T-cell (primary cell): ENCODE data around the gene IWS1. TPM values are rescaled to one million over a fixed set of nuclear protein-coding genes. Genes with fewer than 3 reads are reported as not detected.
A peak's percentile ranks its signal among the peaks of the same experiment; 100 is the strongest.
"Not testable (repeated sequence)": the region's sequence is repeated elsewhere in the genome, so short reads cannot be mapped to it uniquely, and the experiment has no call there.

Experiments
- ATAC-seq, 4 experiments: fragments of 200-7000 bp in 3 of 4; fragments of 150-1000 bp in 1 of 4; cut with Tn5 transposase; replicated peaks in 1 of 4; 1 replicate in 3 of 4; 2 replicates in 1 of 4; pipeline ENCODE4 v1.10.0; 2021; ENCODE audit warnings: moderate library complexity in 3 of 4, mild to moderate bottlenecking in 2 of 4, moderate number of reproducible peaks in 1 of 4
- CTCF ChIA-PET, 2 donors: fragments of 300-600 bp; sonication (Branson Sonifier 250); formaldehyde crosslinking; loops; one replicate each; lab custom pipeline; 2022; ENCODE audit warnings: antibody characterized with exemption in 2 of 2; lab: Charles Lee
- POLR2A ChIA-PET, 2 donors: fragments of 300-600 bp; sonication (Branson Sonifier 250); formaldehyde crosslinking; loops; one replicate each; lab custom pipeline; 2022; ENCODE audit warnings: antibody characterized with exemption in 2 of 2; lab: Charles Lee
- DNase-seq, 35 experiments: peaks; one replicate each; pipeline versions ENCODE4 v3.0.0 to v3.0.0-alpha.2; 2013 to 2023
- H3K27ac ChIP-seq: one replicate; pipeline ENCODE4 v1.5.1; 2013; ENCODE audit warnings: low read length
- H3K27me3 ChIP-seq, 2 experiments: replicated peaks in 1 of 2; 1 replicate in 1 of 2; 2 replicates in 1 of 2; pipeline versions ENCODE4 v1.6.1 to v1.7.0; 2013; ENCODE audit warnings: low read length in 1 of 2, mixed read lengths in 1 of 2; ENCODE audit not compliant: control insufficient read depth in 2 of 2, insufficient read depth in 2 of 2; ENCODE audit errors: extremely low read depth in 1 of 2
- H3K36me3 ChIP-seq, 2 donors: 1 replicate in 1 of 2; 2 replicates in 1 of 2; pipeline versions ENCODE4 v1.6.1 to v1.7.0; 2013; ENCODE audit warnings: low read length in 1 of 2; ENCODE audit not compliant: control insufficient read depth in 2 of 2, insufficient read depth in 1 of 2; ENCODE audit errors: extremely low read depth in 1 of 2
- H3K4me1 ChIP-seq, 2 experiments: 1 replicate in 1 of 2; 2 replicates in 1 of 2; pipeline versions ENCODE4 v1.6.1 to v1.7.0; 2013; ENCODE audit warnings: low read length in 2 of 2, mixed read lengths in 1 of 2; ENCODE audit not compliant: insufficient read depth in 2 of 2, control insufficient read depth in 1 of 2; ENCODE audit errors: extremely low read depth in 1 of 2
- H3K4me3 ChIP-seq, 2 donors: 1 replicate in 1 of 2; 2 replicates in 1 of 2; pipeline versions ENCODE4 v1.5.1 to v1.7.0; 2013; ENCODE audit warnings: mild to moderate bottlenecking in 2 of 2, low read length in 1 of 2, moderate library complexity in 1 of 2; ENCODE audit not compliant: control insufficient read depth in 1 of 2; ENCODE audit errors: extremely low read depth in 1 of 2
- H3K9me3 ChIP-seq: 2 replicates; pipeline ENCODE4 v1.7.0; 2013
- H3K27ac Mint-ChIP-seq, 2 donors: one replicate each; pipeline ENCODE4 v1.8.0; 2020 to 2021; ENCODE audit warnings: mild to moderate bottlenecking in 2 of 2, mixed read lengths in 2 of 2
- H3K27me3 Mint-ChIP-seq, 2 donors: one replicate each; pipeline ENCODE4 v1.8.0; 2021 to 2022; ENCODE audit warnings: mixed read lengths in 2 of 2
- H3K36me3 Mint-ChIP-seq: one replicate; pipeline ENCODE4 v1.8.0; 2021; ENCODE audit warnings: mixed read lengths
- H3K4me1 Mint-ChIP-seq, 3 donors: one replicate each; pipeline ENCODE4 v1.8.0; 2020 to 2022; ENCODE audit warnings: mixed read lengths in 3 of 3, mild to moderate bottlenecking in 1 of 3
- H3K4me3 Mint-ChIP-seq, 3 donors: one replicate each; pipeline ENCODE4 v1.8.0; 2020 to 2022; ENCODE audit warnings: mild to moderate bottlenecking in 3 of 3, mixed read lengths in 3 of 3, moderate library complexity in 3 of 3
- H3K9me3 Mint-ChIP-seq, 3 donors: one replicate each; pipeline ENCODE4 v1.8.0; 2020 to 2022; ENCODE audit warnings: mixed read lengths in 3 of 3
- WGBS: methylation state at CpG from one replicate; pipeline ENCODE4 v1.1.5; 2013; ENCODE audit warnings: missing lambda C conversion rate; ENCODE audit not compliant: insufficient coverage; 5-methylcytosine and 5-hydroxymethylcytosine counted together
- total RNA-seq, 35 experiments: library from RNA in 6 of 35; stranded (reverse) in 6 of 35; fragments of 120-200 nt in 1 of 35; gene quantifications; one replicate each; pipeline versions ENCODE4 v1.2.1 to v1.2.4 and lab custom pipeline; 2013 to 2026

IWS1 gene
- total RNA-seq, 5 donors from 2014 or later (not counting 1 experiment from before 2014, with no cell fraction given) = 20.8 to 47.1 (median 42.6) TPM

DNA sequence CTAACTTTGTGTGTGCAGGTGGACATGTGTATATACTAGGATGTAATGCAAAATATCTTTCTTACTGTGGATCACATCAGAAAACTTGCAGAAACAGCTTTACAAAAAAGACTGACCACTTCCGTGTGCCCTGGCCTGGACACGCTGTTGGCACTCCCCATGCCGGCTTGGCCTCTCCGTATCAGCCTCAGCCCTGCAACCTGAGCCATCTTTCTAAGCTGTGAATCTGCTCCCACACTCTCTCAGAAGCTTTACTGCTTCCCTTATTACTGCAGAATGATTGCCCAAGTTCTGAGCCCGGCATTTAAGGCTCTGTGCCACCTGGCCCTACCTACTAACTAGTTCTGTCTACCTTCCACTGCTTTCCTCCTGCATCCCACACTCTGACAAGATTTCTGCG, 47.0 kb upstream of the IWS1 start:
- H3K4me1 Mint-ChIP-seq = peaks cover 14 to 23% (median 20%) of the 10 kb centered on the region in 3 donors

DNA sequence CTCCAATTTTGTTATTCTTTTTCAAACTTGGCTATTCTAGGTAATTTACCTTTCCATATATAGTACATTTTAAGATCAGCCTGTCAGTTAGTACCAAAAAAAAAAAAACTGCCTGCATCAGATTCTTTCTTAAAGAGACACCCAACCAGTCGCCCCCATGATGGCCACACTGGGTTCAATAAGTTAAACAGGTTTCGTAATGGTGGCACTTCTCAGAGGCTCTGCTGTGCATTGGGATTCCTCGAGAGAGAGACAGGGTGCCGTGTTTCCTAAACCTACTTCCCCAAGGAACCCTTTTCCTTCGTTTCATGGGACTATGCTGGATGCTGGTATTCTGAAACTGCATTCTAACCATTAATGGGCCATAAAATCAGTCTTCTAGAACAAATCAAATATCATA, 46.6 kb upstream of the IWS1 start:
- Mint-ChIP-seq H3K9me3 (no peaks in the 10 kb centered on the region), H3K27me3 (no peaks in the 10 kb centered on the region), H3K4me3 (no peak overlapping the region), H3K36me3 (no peaks in the 10 kb centered on the region), H3K27ac (no peak overlapping the region), H3K4me1 (peaks cover 14 to 20% (median 20%) of the 10 kb centered on the region in 3 donors)
- POLR2A ChIA-PET = interaction anchor here in 1 of 2 donors (0.6 kb wide), 1 partner anchor 656 kb away, joined by 4 read pairs; no protein-coding TSS in a partner anchor
- Histone ChIP-seq H3K27ac (no peak overlapping the region), H3K27me3 (peaks cover 0 to 17% of the 10 kb centered on the region in 2 experiments), H3K4me1 (peaks cover 7 to 12% of the 10 kb centered on the region in 2 experiments), H3K4me3 (no peak overlapping the region), H3K36me3 (no peaks in the 10 kb centered on the region), H3K9me3 (no peaks in the 10 kb centered on the region)
- DNase-seq (no peak), ATAC-seq (no peak)
- CTCF ChIA-PET = no interaction called here
- 65% methylated on average over 2 of the region's 5 CpGs for WGBS

More for the DNA sequence above, 47.0 kb upstream of the IWS1 start:
- peaks cover 0 to 20% of the 10 kb centered on the region in 2 experiments for H3K27me3 ChIP-seq
- peaks cover 7 to 12% of the 10 kb centered on the region in 2 experiments for H3K4me1 ChIP-seq
- ChIA-PET CTCF (no interaction called here), POLR2A (interaction anchor here in 1 of 2 donors (0.6 kb wide), 1 partner anchor 655 kb away, joined by 4 read pairs; no protein-coding TSS in a partner anchor)
- ATAC-seq (no peak), DNase-seq (no peak)
- no peak overlapping the region for H3K4me3 ChIP-seq
- Mint-ChIP-seq H3K27ac (no peak overlapping the region), H3K4me3 (no peak overlapping the region), H3K36me3 (no peaks in the 10 kb centered on the region), H3K27me3 (no peaks in the 10 kb centered on the region), H3K9me3 (no peaks in the 10 kb centered on the region)
- no peaks in the 10 kb centered on the region for H3K9me3 ChIP-seq
- no peak overlapping the region for H3K27ac ChIP-seq
- 91% methylated on average over 6 of the region's 6 CpGs for WGBS
- no peaks in the 10 kb centered on the region for H3K36me3 ChIP-seq

DNA sequence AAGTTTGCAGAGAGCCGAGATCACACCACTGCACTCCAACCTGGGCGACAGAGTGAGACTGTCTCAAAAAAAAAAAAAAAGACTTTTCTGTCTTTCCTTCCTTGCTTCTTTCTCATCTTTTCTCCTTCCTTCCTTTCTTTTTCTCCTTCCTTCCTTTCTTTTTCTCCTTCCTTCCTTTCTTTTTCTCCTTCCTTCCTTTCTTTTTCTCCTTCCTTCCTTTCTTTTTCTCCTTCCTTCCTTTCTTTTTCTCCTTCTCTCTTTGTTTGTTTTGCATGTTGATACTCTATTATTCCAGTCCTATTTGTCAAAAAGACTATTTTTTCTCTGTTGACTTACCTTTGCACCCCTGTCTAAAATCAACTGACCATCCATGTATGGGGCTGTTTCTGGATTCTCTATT, 46.1 kb upstream of the IWS1 start:
- H3K4me3 Mint-ChIP-seq, H3K4me3 ChIP-seq, H3K27ac ChIP-seq, DNase-seq, H3K27ac Mint-ChIP-seq, H3K9me3 ChIP-seq, H3K36me3 Mint-ChIP-seq, H3K9me3 Mint-ChIP-seq, POLR2A ChIA-PET, H3K27me3 Mint-ChIP-seq, H3K36me3 ChIP-seq, ATAC-seq, CTCF ChIA-PET: not testable (repeated sequence)
- Histone ChIP-seq H3K27me3 (peaks cover 0 to 12% of the 10 kb centered on the region in 2 experiments), H3K4me1 (peaks cover 7 to 12% of the 10 kb centered on the region in 2 experiments)
- 92% methylated on average over 2 of the region's 2 CpGs for WGBS
- peaks cover 14 to 20% (median 19%) of the 10 kb centered on the region in 3 donors for H3K4me1 Mint-ChIP-seq

DNA sequence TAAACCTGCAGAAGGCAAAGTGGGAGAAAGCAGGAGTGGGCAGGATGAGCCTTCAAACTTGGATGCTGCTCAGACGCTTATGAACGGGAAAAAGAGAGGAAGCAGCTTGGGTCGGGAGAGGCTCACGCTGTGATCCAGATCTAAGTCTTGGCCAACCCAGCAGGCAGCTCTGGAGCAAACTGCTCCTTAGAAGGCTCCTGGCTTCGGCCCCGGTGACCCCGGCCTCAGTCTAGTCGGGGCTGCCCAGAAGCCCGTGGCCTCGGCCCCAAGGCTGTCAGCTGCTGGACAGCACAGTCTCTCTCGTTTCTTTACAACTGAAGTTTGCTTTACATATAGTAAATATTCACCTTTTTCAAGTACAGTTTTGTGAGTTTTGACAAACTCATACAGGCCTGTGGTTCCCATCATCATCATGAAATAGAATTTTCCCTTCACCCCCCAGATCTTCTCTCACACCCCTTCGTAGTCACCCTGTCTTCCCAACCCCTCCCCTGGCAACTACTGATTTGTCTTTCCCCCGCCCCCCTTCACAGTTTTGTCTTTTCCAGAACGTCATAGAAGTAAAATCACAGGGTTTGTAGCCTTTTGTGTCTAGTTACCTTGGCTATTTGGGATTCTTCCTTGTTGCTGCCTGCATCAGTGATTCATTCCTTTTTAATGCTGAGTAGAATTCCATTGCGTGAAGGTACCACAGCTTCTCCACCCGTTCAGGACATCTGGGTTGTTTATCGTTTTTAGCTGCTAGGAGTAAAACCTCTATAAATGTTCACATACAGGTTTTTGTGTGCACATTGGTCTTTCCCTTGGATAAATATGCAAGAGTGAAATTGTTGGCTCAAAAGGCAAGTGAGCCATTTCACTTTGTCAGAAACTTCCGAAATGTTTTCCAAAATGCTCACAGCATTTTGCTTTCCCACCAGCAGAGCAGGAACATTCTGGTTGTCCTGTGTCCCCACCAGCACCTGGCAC, 44.3 kb upstream of the IWS1 start:
- Histone ChIP-seq H3K27me3 (peaks cover 0 to 12% of the 10 kb centered on the region in 2 experiments), H3K4me1 (peaks cover under 1 to 4% of the 10 kb centered on the region in 2 experiments), H3K27ac (no peak overlapping the region), H3K9me3 (no peaks in the 10 kb centered on the region), H3K36me3 (no peaks in the 10 kb centered on the region), H3K4me3 (no peak overlapping the region)
- DNase-seq (peak in 2 of 35 experiments; percentile 6 to 11), ATAC-seq (no peak)
- CTCF ChIA-PET = no interaction called here
- peaks cover 6 to 7% (median 6%) of the 10 kb centered on the region in 3 donors for H3K4me1 Mint-ChIP-seq
- H3K9me3 Mint-ChIP-seq = no peaks in the 10 kb centered on the region
- no peak overlapping the region for H3K27ac Mint-ChIP-seq
- WGBS = 89% methylated on average over 9 of the region's 18 CpGs
- H3K27me3 Mint-ChIP-seq = peaks cover 0 to 4% of the 10 kb centered on the region in 2 donors
- no peak overlapping the region for H3K4me3 Mint-ChIP-seq
- no peaks in the 10 kb centered on the region for H3K36me3 Mint-ChIP-seq
- POLR2A ChIA-PET = interaction anchor here in 1 of 2 donors (0.6 kb wide), 1 partner anchor 520 kb away, joined by 3 read pairs; the partner anchor contains the start of gene UGGT1

DNA sequence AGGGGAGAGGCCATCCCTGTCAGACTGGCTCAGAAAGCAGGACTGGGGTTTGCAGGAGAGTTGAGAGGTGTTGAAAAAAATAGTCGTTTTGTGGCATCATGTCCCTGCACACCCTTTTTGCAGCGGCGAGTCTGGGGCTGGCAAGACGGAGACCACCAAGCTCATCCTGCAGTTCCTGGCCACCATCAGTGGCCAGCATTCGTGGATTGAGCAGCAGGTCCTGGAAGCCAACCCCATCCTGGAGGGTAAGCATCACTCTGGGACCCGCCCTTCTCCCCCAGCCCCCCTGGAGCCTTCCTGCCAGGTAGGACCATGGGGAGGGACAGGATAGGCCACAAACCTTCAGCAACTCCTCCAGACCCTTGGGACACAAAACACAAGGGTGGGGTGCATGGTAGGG, 43.4 kb upstream of the IWS1 start:
- Mint-ChIP-seq H3K27ac (no peak overlapping the region), H3K27me3 (peaks cover 0 to 4% of the 10 kb centered on the region in 2 donors), H3K36me3 (no peaks in the 10 kb centered on the region), H3K9me3 (no peaks in the 10 kb centered on the region), H3K4me1 (no peaks in the 10 kb centered on the region), H3K4me3 (no peak overlapping the region)
- ChIA-PET CTCF (no interaction called here), POLR2A (no interaction called here)
- Histone ChIP-seq H3K9me3 (no peaks in the 10 kb centered on the region), H3K4me3 (no peak overlapping the region), H3K27me3 (peaks cover 0 to 20% of the 10 kb centered on the region in 2 experiments), H3K27ac (no peak overlapping the region), H3K4me1 (peaks cover 0 to 1% of the 10 kb centered on the region in 2 experiments), H3K36me3 (no peaks in the 10 kb centered on the region)
- ATAC-seq (no peak), DNase-seq (no peak)
- WGBS = 67% methylated on average over 5 of the region's 6 CpGs

DNA sequence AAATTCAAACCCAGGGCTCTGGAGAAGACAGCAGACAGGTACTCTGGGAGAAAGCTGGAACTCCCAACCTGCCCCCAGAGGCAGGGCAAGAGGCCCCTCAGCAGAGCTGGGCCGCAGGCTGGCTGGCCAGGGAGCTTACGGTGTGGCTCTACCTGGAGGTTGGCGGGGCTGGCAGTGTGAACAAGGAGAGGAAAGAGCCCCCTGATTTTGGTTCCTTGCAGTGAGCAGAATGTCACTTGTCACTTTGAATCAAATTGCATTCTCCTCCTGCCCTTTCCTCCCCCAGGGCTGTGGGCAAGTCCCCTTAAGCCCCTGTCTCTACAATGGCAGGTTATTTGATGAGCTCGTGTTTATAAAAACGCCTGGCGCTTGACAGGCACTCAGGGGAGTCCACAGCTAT, 41.8 kb upstream of the IWS1 start:
- ATAC-seq (no peak), DNase-seq (no peak)
- H3K4me1 Mint-ChIP-seq = peaks cover 0 to 4% (median 0%) of the 10 kb centered on the region in 3 donors
- no peaks in the 10 kb centered on the region for H3K9me3 Mint-ChIP-seq
- H3K4me3 Mint-ChIP-seq = no peak overlapping the region
- POLR2A ChIA-PET = no interaction called here
- H3K4me3 ChIP-seq = no peak overlapping the region
- peaks cover 0 to 9% of the 10 kb centered on the region in 2 donors for H3K27me3 Mint-ChIP-seq
- H3K36me3 ChIP-seq = no peaks in the 10 kb centered on the region
- no peaks in the 10 kb centered on the region for H3K9me3 ChIP-seq
- H3K36me3 Mint-ChIP-seq = no peaks in the 10 kb centered on the region
- H3K27ac Mint-ChIP-seq = no peak overlapping the region
- CTCF ChIA-PET = interaction anchor here in 1 of 2 donors (0.6 kb wide), 1 partner anchor 9 kb away, joined by 3 read pairs; no protein-coding TSS in a partner anchor
- no peak overlapping the region for H3K27ac ChIP-seq
- peaks cover 0 to 4% of the 10 kb centered on the region in 2 experiments for H3K4me1 ChIP-seq
- WGBS = 83% methylated on average over 4 of the region's 6 CpGs
- H3K27me3 ChIP-seq = peaks cover 0 to 17% of the 10 kb centered on the region in 2 experiments
